NCI-H2171 (cell line): ENCODE data around the gene SHB.
"Not testable (repeated sequence)": the region's sequence is repeated elsewhere in the genome, so short reads cannot be mapped to it uniquely, and the experiment has no call there.

Experiments
- DNase-seq: peaks from one replicate; lab custom pipeline; 2025; lab: John Stamatoyannopoulos, UW

Gene SHB

GRCh38 chr9:37917801-37918664 is 151.0 kb downstream of the SHB start:
- no peak for DNase-seq

- no peak for DNase-seq
Measured at GRCh38 chr9:37917313-37917731, 151.7 kb downstream of the SHB start.

GRCh38 chr9:37916471-37917312 is 152.3 kb downstream of the SHB start:
- DNase-seq, result no peak

- no peak for DNase-seq
Measured at GRCh38 chr9:37915911-37916470, 153.0 kb downstream of the SHB start.

- no peak for DNase-seq
Measured at GRCh38 chr9:37914701-37915358, 154.2 kb downstream of the SHB start.

GRCh38 chr9:37914154-37914551 is 154.9 kb downstream of the SHB start:
- no peak for DNase-seq

- peak; percentile 33 for DNase-seq
Measured at GRCh38 chr9:37913480-37914153, 155.4 kb downstream of the SHB start.

- no peak for DNase-seq
Measured at GRCh38 chr9:37911271-37911681, 157.8 kb downstream of the SHB start.

- DNase-seq, result no peak
Measured at GRCh38 chr9:37910271-37910670, 158.8 kb downstream of the SHB start.

- not testable (repeated sequence) for DNase-seq
Measured at GRCh38 chr9:37909836-37910235, 159.2 kb downstream of the SHB start.

- no peak for DNase-seq
Measured at GRCh38 chr9:37909326-37909725, 159.7 kb downstream of the SHB start.

- no peak for DNase-seq
Measured at GRCh38 chr9:37908698-37909186, 160.3 kb downstream of the SHB start.

- DNase-seq, result no peak
Measured at GRCh38 chr9:37908283-37908682, 160.7 kb downstream of the SHB start.

GRCh38 chr9:37906312-37907239 is 162.5 kb downstream of the SHB start:
- DNase-seq, result no peak

GRCh38 chr9:37905776-37906175 is 163.3 kb downstream of the SHB start:
- no peak for DNase-seq

- DNase-seq, result no peak
Measured at GRCh38 chr9:37905131-37905505, 163.9 kb downstream of the SHB start.

GRCh38 chr9:37904445-37905130 is 164.4 kb downstream of the SHB start:
- DNase-seq, result no peak

GRCh38 chr9:37903647-37904444 is 165.2 kb downstream of the SHB start, which contains the start of gene SLC25A51:
Gene SLC25A51, minus strand, starts transcription at chr9:37904127. Its CDS starts 15,577 bp downstream, at chr9:37888550.
- DNase-seq, result peak; percentile 84
